Parathyroid adenoma (tissue), 2 donors: ENCODE results near the gene SIL1.

Source experiments
- H2AFZ ChIP-seq: fragments of 300-600 bp; sonication (generic); one replicate; pipeline ENCODE4 v1.7.0; 2017; ENCODE audit warnings: antibody characterized with exemption, mild to moderate bottlenecking
- H3K27ac ChIP-seq: fragments of 300-600 bp; sonication (generic); one replicate; pipeline ENCODE4 v1.7.0; 2017
- H3K27me3 ChIP-seq: fragments of 300-600 bp; sonication (generic); one replicate; pipeline ENCODE4 v1.7.0; 2017; ENCODE audit warnings: low read length; ENCODE audit not compliant: control insufficient read depth, insufficient read depth
- H3K36me3 ChIP-seq: fragments of 300-600 bp; sonication (generic); one replicate; pipeline ENCODE4 v1.7.0; 2017; ENCODE audit warnings: low read length; ENCODE audit not compliant: control insufficient read depth, insufficient read depth
- H3K4me1 ChIP-seq: fragments of 300-600 bp; sonication (generic); one replicate; pipeline ENCODE4 v1.7.0; 2017; ENCODE audit warnings: control low read depth
- H3K4me2 ChIP-seq: fragments of 300-600 bp; sonication (generic); one replicate; pipeline ENCODE4 v1.7.0; 2017; ENCODE audit warnings: low read length
- H3K4me3 ChIP-seq: fragments of 300-600 bp; sonication (generic); one replicate; pipeline ENCODE4 v1.7.0; 2017; ENCODE audit warnings: low read depth, low read length
- H3K79me2 ChIP-seq: fragments of 300-600 bp; sonication (generic); one replicate; pipeline ENCODE4 v1.7.0; 2017; ENCODE audit warnings: control low read depth
- H3K9ac ChIP-seq: fragments of 300-600 bp; sonication (generic); one replicate; pipeline ENCODE4 v1.7.0; 2017; ENCODE audit warnings: mild to moderate bottlenecking
- H3K9me3 ChIP-seq: fragments of 300-600 bp; sonication (generic); one replicate; pipeline ENCODE4 v1.7.0; 2017; ENCODE audit warnings: low read length; ENCODE audit not compliant: control insufficient read depth
- TF ChIP-seq, protein P1 (sequence below): fragments of 300-600 bp; sonication (generic); IDR thresholded peaks from one replicate; pipeline ENCODE4 v1.7.0; 2017; ENCODE audit warnings: antibody characterized with exemption, mild to moderate bottlenecking
- donor health status: primary hyperparathyroidism.

SIL1 gene

DNA sequence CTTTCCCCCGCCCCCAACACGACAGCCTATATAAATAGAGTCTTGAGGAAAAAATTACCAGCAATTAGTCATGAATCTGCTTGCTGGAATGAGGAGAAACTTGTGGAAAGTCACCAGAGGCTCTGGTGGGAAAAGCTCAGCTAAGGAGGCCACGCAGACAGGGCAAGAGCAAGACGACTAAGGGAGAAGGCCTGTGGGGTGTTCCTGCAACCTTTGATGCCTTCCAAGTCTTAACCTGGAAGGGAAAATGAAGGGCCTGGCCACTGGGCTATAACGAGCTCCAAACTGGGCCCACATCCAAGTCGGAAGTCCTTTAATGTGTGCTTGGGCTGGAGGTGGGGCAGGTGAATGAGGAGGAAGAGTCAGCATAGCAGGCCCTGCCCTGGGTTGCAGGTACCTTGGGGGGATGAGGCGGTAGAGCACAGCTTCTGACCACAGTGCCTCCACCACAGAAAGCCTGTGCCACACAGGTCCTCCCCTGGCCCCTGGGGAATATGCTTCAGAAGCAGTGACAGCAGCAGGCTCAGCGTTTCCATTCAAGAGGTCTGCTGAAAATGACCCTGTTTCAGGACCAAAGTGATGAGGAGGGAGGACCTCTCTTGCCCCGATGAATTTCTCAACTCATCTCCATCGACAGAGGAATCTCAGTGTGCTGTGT, 230.2 kb downstream of the SIL1 start:
- Histone ChIP-seq H3K9ac (no peak overlapping the region), H3K4me2 (no peak overlapping the region), H3K4me1 (no peaks in the 10 kb centered on the region), H3K36me3 (no peaks in the 10 kb centered on the region), H3K27me3 (no peaks in the 10 kb centered on the region), H3K4me3 (no peak overlapping the region), H3K27ac (no peak overlapping the region), H3K9me3 (no peaks in the 10 kb centered on the region), H3K79me2 (no peaks in the 10 kb centered on the region), H2AFZ (no peak overlapping the region)
- TF ChIP-seq, protein P1, sequence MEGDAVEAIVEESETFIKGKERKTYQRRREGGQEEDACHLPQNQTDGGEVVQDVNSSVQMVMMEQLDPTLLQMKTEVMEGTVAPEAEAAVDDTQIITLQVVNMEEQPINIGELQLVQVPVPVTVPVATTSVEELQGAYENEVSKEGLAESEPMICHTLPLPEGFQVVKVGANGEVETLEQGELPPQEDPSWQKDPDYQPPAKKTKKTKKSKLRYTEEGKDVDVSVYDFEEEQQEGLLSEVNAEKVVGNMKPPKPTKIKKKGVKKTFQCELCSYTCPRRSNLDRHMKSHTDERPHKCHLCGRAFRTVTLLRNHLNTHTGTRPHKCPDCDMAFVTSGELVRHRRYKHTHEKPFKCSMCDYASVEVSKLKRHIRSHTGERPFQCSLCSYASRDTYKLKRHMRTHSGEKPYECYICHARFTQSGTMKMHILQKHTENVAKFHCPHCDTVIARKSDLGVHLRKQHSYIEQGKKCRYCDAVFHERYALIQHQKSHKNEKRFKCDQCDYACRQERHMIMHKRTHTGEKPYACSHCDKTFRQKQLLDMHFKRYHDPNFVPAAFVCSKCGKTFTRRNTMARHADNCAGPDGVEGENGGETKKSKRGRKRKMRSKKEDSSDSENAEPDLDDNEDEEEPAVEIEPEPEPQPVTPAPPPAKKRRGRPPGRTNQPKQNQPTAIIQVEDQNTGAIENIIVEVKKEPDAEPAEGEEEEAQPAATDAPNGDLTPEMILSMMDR: no peak

DNA sequence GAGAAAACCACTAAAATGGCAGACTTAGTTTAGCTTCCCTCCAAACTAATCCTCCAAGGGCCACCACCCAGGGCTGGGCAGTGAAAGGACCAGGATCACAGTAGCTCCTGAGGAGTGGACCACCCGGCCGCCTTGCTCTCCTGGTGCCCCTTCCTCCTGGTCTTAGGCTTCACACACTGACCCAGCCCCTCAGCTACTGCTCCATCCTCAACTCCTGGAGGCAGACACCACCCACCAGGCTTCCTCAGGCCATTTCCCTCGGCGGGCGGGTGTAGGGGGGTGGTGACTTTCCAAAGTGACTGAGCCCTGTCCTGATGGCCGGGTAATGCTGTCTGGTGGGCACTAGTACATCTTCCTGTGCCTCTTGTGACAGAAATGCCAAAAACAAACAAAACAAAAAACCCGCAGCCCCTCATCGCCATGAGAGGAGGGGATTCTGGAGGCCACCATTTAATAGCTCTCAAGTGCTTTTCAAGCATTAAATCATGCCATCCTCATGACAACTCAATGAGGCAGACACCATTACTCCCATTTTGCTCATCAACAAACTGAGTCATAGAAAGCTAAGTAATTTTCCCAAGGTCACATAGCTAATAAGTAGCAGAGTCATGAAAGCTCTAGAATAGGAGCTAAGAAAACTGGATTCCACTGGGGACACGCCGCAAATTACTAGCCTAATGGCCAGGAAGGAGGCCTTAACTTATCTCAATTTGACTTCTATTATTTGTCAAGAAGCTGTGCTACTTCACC, 231.8 kb downstream of the SIL1 start:
- Histone ChIP-seq H3K9me3 (no peaks in the 10 kb centered on the region), H3K4me2 (no peak overlapping the region), H3K27ac (no peak overlapping the region), H3K27me3 (no peaks in the 10 kb centered on the region), H3K4me3 (no peak overlapping the region), H2AFZ (no peak overlapping the region), H3K36me3 (no peaks in the 10 kb centered on the region), H3K79me2 (no peaks in the 10 kb centered on the region), H3K4me1 (peaks cover under 1% of the 10 kb centered on the region), H3K9ac (no peak overlapping the region)
- TF ChIP-seq, protein P1: no peak

DNA sequence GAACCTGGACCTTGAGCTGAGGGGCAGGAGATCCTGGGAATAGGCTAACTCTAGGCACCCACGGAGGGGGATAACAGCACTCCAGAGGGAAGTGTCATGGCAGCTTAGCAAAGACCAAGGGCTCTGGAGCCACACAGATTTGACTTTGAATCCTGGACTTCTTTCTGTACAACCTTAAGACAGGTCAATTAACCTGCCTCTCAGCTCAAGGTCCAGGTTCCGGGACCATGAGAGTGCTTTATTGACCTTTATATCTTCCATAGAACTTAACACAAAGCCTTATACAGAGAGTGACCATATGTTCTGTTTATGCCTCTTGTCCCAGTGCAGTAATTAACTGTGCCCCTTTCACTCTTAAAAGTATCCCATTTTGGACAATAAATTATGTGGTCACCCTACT, 232.5 kb downstream of the SIL1 start:
- no peaks in the 10 kb centered on the region for H3K79me2 ChIP-seq
- no peak overlapping the region for H3K4me2 ChIP-seq
- no peak overlapping the region for H3K9ac ChIP-seq
- TF ChIP-seq, protein P1: no peak
- H2AFZ ChIP-seq: no peak overlapping the region
- H3K36me3 ChIP-seq: no peaks in the 10 kb centered on the region
- no peak overlapping the region for H3K4me3 ChIP-seq
- H3K4me1 ChIP-seq: peaks cover 4% of the 10 kb centered on the region
- H3K27me3 ChIP-seq: no peaks in the 10 kb centered on the region
- H3K9me3 ChIP-seq: no peaks in the 10 kb centered on the region
- no peak overlapping the region for H3K27ac ChIP-seq

DNA sequence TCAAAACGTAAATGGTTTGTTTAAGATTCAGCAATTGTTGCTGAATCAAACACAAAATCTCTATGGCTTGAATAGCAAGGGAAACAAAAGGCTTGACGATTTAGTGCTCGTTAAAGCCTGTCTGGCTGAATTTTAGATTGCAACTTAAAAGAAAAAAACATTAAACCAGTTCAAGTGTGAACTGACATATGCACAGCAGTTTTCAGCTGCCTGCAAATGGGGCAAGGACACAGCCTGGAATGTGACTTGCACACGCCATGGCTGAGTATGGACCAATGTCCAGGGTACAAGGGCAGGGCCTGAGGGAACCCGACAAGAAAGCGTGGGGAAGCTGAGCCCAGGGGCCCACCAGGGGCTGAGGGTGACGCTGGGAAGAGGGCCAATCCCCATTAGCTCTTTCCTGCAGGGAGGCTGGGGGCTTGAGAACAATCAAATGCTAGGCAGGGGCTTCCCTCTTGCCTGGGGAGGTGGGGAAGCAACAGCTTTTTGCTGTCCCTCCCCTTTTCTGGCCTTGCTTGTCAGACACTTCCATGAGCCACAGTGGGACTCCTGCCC, 233.4 kb downstream of the SIL1 start:
- H3K27me3 ChIP-seq: no peaks in the 10 kb centered on the region
- no peaks in the 10 kb centered on the region for H3K36me3 ChIP-seq
- no peaks in the 10 kb centered on the region for H3K9me3 ChIP-seq
- H3K4me3 ChIP-seq: no peak overlapping the region
- no peaks in the 10 kb centered on the region for H3K79me2 ChIP-seq
- TF ChIP-seq, protein P1: no peak
- no peak overlapping the region for H2AFZ ChIP-seq
- peaks cover 8% of the 10 kb centered on the region for H3K4me1 ChIP-seq
- H3K27ac ChIP-seq: no peak overlapping the region
- H3K4me2 ChIP-seq: no peak overlapping the region
- H3K9ac ChIP-seq: no peak overlapping the region
